Panc1 (cell line): Measurements from ENCODE around the gene SMIM43.

Experiments used
- CTCF ChIP-seq: fragments of 450-650 bp; IDR thresholded peaks from 2 replicates; pipeline ENCODE4 v1.5.1; 2017; ENCODE audit warnings: mild to moderate bottlenecking
- SIN3A ChIP-seq: IDR thresholded peaks from 2 replicates; pipeline ENCODE4 v1.6.1; 2012; ENCODE audit warnings: low read depth, mild to moderate bottlenecking, low read length, moderate library complexity, borderline replicate concordance; ENCODE audit not compliant: insufficient read depth

GRCh38 chr4:121764303-121764701 lies 662 bp downstream of the SMIM43 start:
- TF ChIP-seq CTCF (no peak), SIN3A (no peak)
